Dermis blood vessel endothelial cell (primary cell): Measurements from ENCODE around the gene RGS6. TPM values are rescaled to one million over a fixed set of nuclear protein-coding genes. Genes with fewer than 3 reads are reported as not detected.

Source experiments
- DNase-seq: peaks from one replicate; pipeline ENCODE4 v3.0.0; 2010
- total RNA-seq: library from RNA; depleted of rRNA; stranded (reverse); fragments of >200 nt; gene quantifications from 2 replicates; pipeline ENCODE4 v1.2.3, GENCODE V29; 2014

RGS6 gene
- total RNA-seq, 1 donor from 2014 or later, result not detected

GRCh38 chr14:72512925-72513324 is 580.7 kb downstream of the RGS6 start:
- DNase-seq, result no peak

- DNase-seq, result no peak
Observed at GRCh38 chr14:72513346-72513745, 581.1 kb downstream of the RGS6 start.

GRCh38 chr14:72513965-72514659 is 581.9 kb downstream of the RGS6 start:
- peak; percentile 69 for DNase-seq

GRCh38 chr14:72514660-72515025 is 582.4 kb downstream of the RGS6 start:
- DNase-seq, result no peak

GRCh38 chr14:72515779-72516770 is 583.8 kb downstream of the RGS6 start:
- DNase-seq, result peak; percentile 88

- DNase-seq, result peak; percentile 91
Observed at GRCh38 chr14:72516936-72517700, 584.9 kb downstream of the RGS6 start.

GRCh38 chr14:72517736-72518135 is 585.5 kb downstream of the RGS6 start:
- DNase-seq, result no peak

GRCh38 chr14:72518809-72519377 is 586.7 kb downstream of the RGS6 start:
- DNase-seq, result no peak

- no peak for DNase-seq
Observed at GRCh38 chr14:72519543-72519942, 587.3 kb downstream of the RGS6 start.

GRCh38 chr14:72521045-72521444 is 588.8 kb downstream of the RGS6 start:
- DNase-seq, result no peak

GRCh38 chr14:72521968-72522741 is 589.9 kb downstream of the RGS6 start:
- DNase-seq, result no peak

- no peak for DNase-seq
Observed at GRCh38 chr14:72522847-72523246, 590.6 kb downstream of the RGS6 start.

- DNase-seq, result peak; percentile 78
Observed at GRCh38 chr14:72523424-72524294, 591.4 kb downstream of the RGS6 start.

- DNase-seq, result no peak
Observed at GRCh38 chr14:72524295-72524629, 592.0 kb downstream of the RGS6 start.

- DNase-seq, result peak; percentile 63
Observed at GRCh38 chr14:72525087-72525915, 593.1 kb downstream of the RGS6 start.

- no peak for DNase-seq
Observed at GRCh38 chr14:72527591-72527990, 595.4 kb downstream of the RGS6 start.

- no peak for DNase-seq
Observed at GRCh38 chr14:72528059-72528862, 596.0 kb downstream of the RGS6 start.

- no peak for DNase-seq
Observed at GRCh38 chr14:72528863-72529175, 596.6 kb downstream of the RGS6 start.
